ENCODE data around the gene NPAS3.

Gene NPAS3

GRCh38 chr14:33477797-33478196 lies 539.1 kb downstream of the NPAS3 start:
- ChIA-PET POLR2A (ENCODE audit: low non-redundant PET) (no interaction called here), CTCF (no interaction called here)
- TF ChIP-seq CTCF (conservative IDR thresholded peaks at IDR 0.05; ENCODE audit: low read depth): no peak
- H3K27ac ChIP-seq: no peak overlapping the region
- DNase-seq (ENCODE audit: low spot score): no peak

- no peak overlapping the region for H3K27ac ChIP-seq
- CTCF ChIA-PET: no interaction called here
- POLR2A ChIA-PET (ENCODE audit: low non-redundant PET): no interaction called here
- TF ChIP-seq CTCF (conservative IDR thresholded peaks at IDR 0.05; ENCODE audit: low read depth): no peak
- DNase-seq (ENCODE audit: low spot score): no peak
These were observed 541.6 kb downstream of the NPAS3 start for GRCh38 chr14:33480071-33480886.

- ChIA-PET POLR2A (ENCODE audit: low non-redundant PET) (no interaction called here), CTCF (no interaction called here)
These were observed 542.2 kb downstream of the NPAS3 start for GRCh38 chr14:33480887-33481184.

GRCh38 chr14:33483110-33483509 lies 544.4 kb downstream of the NPAS3 start:
- no peak for TF ChIP-seq CTCF (conservative IDR thresholded peaks at IDR 0.05; ENCODE audit: low read depth)
- CTCF ChIA-PET: interaction anchor here (0.6 kb wide), 1 partner anchor 118 kb away, joined by 7 read pairs; no protein-coding TSS in a partner anchor
- POLR2A ChIA-PET (ENCODE audit: low non-redundant PET): no interaction called here

More at GRCh38 chr14:33480887-33481184, 542.2 kb downstream of the NPAS3 start:
- H3K27ac ChIP-seq: no peak overlapping the region
- DNase-seq (ENCODE audit: low spot score): no peak
- no peak for TF ChIP-seq CTCF (conservative IDR thresholded peaks at IDR 0.05; ENCODE audit: low read depth)

GRCh38 chr14:33483541-33483940 lies 544.9 kb downstream of the NPAS3 start:
- no peak overlapping the region for H3K27ac ChIP-seq
- no peak for TF ChIP-seq CTCF (conservative IDR thresholded peaks at IDR 0.05; ENCODE audit: low read depth)
- ChIA-PET CTCF (interaction anchor here (0.6 kb wide), 1 partner anchor 119 kb away, joined by 7 read pairs; no protein-coding TSS in a partner anchor), POLR2A (ENCODE audit: low non-redundant PET) (no interaction called here)
- DNase-seq (ENCODE audit: low spot score): no peak

More at GRCh38 chr14:33483110-33483509, 544.4 kb downstream of the NPAS3 start:
- DNase-seq (ENCODE audit: low spot score): no peak
- H3K27ac ChIP-seq: no peak overlapping the region

GRCh38 chr14:33484264-33484663 lies 545.6 kb downstream of the NPAS3 start:
- no peak for DNase-seq (ENCODE audit: low spot score)
- no peak overlapping the region for H3K27ac ChIP-seq
- CTCF ChIA-PET: no interaction called here
- POLR2A ChIA-PET (ENCODE audit: low non-redundant PET): no interaction called here
- no peak for TF ChIP-seq CTCF (conservative IDR thresholded peaks at IDR 0.05; ENCODE audit: low read depth)

Measured in RWPE1 (cell line).